GM12892 (cell line): ENCODE measurements around the gene TEX9.

Experiments
- POLR2A ChIP-seq: IDR thresholded peaks from 2 replicates; pipeline ENCODE4 v1.6.1; 2011; ENCODE audit warnings: low read depth, low read length, control low read depth
- POLR2AphosphoS5 ChIP-seq: IDR thresholded peaks from 2 replicates; pipeline ENCODE4 v1.6.1; 2011; ENCODE audit warnings: low read depth, low read length, control low read depth

DNA sequence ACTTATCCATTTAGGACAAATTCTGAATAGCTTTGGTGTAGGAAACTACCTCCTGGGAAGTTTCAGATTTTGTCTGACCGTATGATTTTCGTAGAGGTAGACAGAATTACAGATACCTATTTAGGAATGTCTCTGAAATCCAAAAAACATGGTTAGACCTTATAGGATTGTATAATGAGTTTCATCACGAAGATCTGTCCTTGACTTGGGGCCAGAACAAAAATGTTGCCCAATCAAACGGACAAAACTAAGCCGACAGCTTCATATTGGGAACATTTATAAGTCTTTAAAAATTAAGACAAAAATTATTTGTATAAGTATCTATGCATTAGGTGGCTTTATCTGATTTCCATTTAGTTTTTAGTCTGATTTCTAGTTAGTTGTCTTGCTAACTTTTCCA is 67.1 kb downstream of the TEX9 start:
- TF ChIP-seq POLR2AphosphoS5 = no peak
- TF ChIP-seq POLR2A = no peak
